Measurements from ENCODE around the gene TCEA2. TPM values are rescaled to one million over a fixed set of nuclear protein-coding genes. Genes with fewer than 3 reads are reported as not detected.
A peak's percentile ranks its signal among the peaks of the same experiment; 100 is the strongest.

The TCEA2 gene
- total and polyA plus RNA-seq, 2 of the 13 experiments (the other 11 are each of a cell fraction or from before 2014, with no cell fraction given): 28.1 to 33.7 TPM

DNA sequence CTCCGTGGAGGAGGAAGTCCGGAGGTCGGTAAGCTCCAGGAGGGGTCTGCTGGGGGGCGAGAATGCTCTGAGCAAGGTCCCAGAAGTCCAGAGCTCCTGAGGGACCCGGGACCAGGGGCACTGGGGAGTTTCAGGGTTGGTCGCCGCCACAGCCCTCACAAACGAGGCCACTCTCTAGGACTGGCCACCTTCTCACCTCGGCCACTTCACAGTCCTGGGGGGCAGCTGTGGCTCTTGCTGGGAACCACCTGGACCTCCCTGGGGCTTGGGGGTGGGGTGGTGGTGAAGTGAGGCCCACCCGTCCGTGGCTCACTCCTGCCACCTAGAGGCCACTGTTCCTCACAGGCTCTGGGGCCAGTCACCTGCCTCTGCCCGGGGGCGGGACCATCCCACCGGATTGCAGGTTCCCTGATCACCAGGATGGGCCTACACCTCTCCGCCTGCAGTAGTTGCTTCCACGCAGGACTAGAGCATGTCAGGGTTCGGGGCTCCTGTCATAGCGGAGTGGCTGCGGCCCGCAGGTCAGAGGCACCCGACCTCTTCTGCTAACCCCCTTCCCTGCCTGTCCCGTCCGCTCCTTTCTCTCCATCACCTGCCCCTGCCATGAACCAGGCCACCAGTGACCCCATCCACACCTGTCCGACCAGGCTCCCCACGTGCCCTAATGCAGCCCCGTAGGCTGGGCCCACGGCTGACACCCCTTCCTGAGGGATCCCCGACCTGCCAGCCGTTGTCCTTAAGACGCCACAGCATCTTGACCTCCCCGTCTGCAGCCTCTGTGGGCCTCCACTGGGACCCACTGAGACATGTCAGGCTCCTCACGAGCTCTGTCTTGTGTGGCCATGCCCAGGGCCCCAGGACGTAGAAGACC, 5.1 kb upstream of the TCEA2 start (continued):
- TF ChIP-seq ELF4 (CRISPR knock-in tag; IDR thresholded peaks at IDR 0.05; ENCODE audit: borderline replicate concordance) (no peak), ZNF615 (CRISPR knock-in tag; IDR thresholded peaks at IDR 0.05; ENCODE audit: borderline replicate concordance) (no peak), NFE2L1 (CRISPR knock-in tag; IDR thresholded peaks at IDR 0.05; ENCODE audit: borderline replicate concordance) (no peak), MED13 (CRISPR knock-in tag; IDR thresholded peaks at IDR 0.05) (0 out of 2 replicates have a peak, but pooled peaks have one; percentile 46), EP300 (IDR thresholded peaks at IDR 0.05; ENCODE audit: low read depth in 2 of 2, low read length in 2 of 2) (no peak), EP300 (CRISPR knock-in tag; IDR thresholded peaks at IDR 0.05; ENCODE audit: borderline replicate concordance) (no peak; the same call in 1 of the 2 replicates), ZNF329 (CRISPR knock-in tag; IDR thresholded peaks at IDR 0.05; ENCODE audit: low read depth) (no peak), ZNF782 (CRISPR knock-in tag; IDR thresholded peaks at IDR 0.05; ENCODE audit: borderline replicate concordance) (peak; percentile 96), GZF1 (CRISPR knock-in tag; IDR thresholded peaks at IDR 0.05) (no peak), ZNF337 (CRISPR knock-in tag; IDR thresholded peaks at IDR 0.05; ENCODE audit: borderline replicate concordance, low read depth) (no peak), PHF8 (CRISPR knock-in tag; IDR thresholded peaks at IDR 0.05) (peak; percentile 26; the same call in 1 of the 2 replicates), GABPA (IDR thresholded peaks at IDR 0.05; ENCODE audit: low read depth, low read length) (no peak), GABPA (CRISPR knock-in tag; IDR thresholded peaks at IDR 0.05; ENCODE audit: low read depth) (no peak; the same call in 1 of the 2 replicates), ZNF292 (CRISPR knock-in tag; IDR thresholded peaks at IDR 0.05; ENCODE audit: borderline replicate concordance, low read depth) (no peak), ZNF484 (CRISPR knock-in tag; IDR thresholded peaks at IDR 0.05; ENCODE audit: borderline replicate concordance, low read depth) (no peak), U2AF2 (IDR thresholded peaks at IDR 0.05; ENCODE audit: low read depth, low read length) (no peak), ZFP36L2 (CRISPR knock-in tag; IDR thresholded peaks at IDR 0.05) (no peak)
- TF ChIP-seq, protein P1, sequence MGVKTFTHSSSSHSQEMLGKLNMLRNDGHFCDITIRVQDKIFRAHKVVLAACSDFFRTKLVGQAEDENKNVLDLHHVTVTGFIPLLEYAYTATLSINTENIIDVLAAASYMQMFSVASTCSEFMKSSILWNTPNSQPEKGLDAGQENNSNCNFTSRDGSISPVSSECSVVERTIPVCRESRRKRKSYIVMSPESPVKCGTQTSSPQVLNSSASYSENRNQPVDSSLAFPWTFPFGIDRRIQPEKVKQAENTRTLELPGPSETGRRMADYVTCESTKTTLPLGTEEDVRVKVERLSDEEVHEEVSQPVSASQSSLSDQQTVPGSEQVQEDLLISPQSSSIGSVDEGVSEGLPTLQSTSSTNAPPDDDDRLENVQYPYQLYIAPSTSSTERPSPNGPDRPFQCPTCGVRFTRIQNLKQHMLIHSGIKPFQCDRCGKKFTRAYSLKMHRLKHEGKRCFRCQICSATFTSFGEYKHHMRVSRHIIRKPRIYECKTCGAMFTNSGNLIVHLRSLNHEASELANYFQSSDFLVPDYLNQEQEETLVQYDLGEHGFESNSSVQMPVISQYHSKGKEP (CRISPR knock-in tag; IDR thresholded peaks at IDR 0.05): no peak
- TF ChIP-seq, protein P2, sequence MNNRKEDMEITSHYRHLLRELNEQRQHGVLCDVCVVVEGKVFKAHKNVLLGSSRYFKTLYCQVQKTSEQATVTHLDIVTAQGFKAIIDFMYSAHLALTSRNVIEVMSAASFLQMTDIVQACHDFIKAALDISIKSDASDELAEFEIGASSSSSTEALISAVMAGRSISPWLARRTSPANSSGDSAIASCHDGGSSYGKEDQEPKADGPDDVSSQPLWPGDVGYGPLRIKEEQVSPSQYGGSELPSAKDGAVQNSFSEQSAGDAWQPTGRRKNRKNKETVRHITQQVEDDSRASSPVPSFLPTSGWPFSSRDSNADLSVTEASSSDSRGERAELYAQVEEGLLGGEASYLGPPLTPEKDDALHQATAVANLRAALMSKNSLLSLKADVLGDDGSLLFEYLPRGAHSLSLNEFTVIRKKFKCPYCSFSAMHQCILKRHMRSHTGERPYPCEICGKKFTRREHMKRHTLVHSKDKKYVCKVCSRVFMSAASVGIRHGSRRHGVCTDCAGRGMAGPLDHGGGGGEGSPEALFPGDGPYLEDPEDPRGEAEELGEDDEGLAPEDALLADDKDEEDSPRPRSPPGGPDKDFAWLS (CRISPR knock-in tag; IDR thresholded peaks at IDR 0.05; ENCODE audit: borderline replicate concordance): 0 out of 2 replicates have a peak, but pooled peaks have one; percentile 86
